ENCODE results near the gene SLC27A4.

SLC27A4 gene

GRCh38 chr9:128341435-128341849 lies 1.1 kb downstream of the SLC27A4 start:
- Histone ChIP-seq H2BK12ac (ENCODE audit: low read length in 2 of 2) (no peak overlapping the region), H3K27me3 (ENCODE audit: control insufficient read depth in 1 of 2, insufficient read depth in 1 of 2, low read length in 2 of 2) (no peaks in the 10 kb centered on the region), H3K4me3 (ENCODE audit: insufficient read depth in 1 of 2, low read depth in 1 of 2, low read length in 2 of 2) (peak overlapping the region in 1 of 2 experiments; percentile 89), H3K14ac (ENCODE audit: low read length in 2 of 2) (no peak overlapping the region), H3K36me3 (ENCODE audit: control insufficient read depth in 1 of 2, insufficient read depth in 2 of 2, low read depth in 1 of 2, low read length in 2 of 2) (peaks cover 33 to 38% of the 10 kb centered on the region in 2 experiments), H2AFZ (ENCODE audit: low read depth, low read length) (no peak overlapping the region), H3K79me1 (replicated peaks; ENCODE audit: low read length, poor library complexity, severe bottlenecking) (peaks cover 20% of the 10 kb centered on the region), H3K9ac (ENCODE audit: low read length) (peak overlapping the region; percentile 88), H3K18ac (ENCODE audit: low read depth in 1 of 2, low read length in 2 of 2) (no peak overlapping the region), H3K4ac (ENCODE audit: low read depth in 1 of 2, low read length in 2 of 2) (no peak overlapping the region), H3K23ac (ENCODE audit: low read length in 2 of 2) (no peak overlapping the region), H3K4me1 (ENCODE audit: control insufficient read depth, insufficient read depth, low read depth, low read length) (peaks cover 6% of the 10 kb centered on the region), H2BK5ac (ENCODE audit: low read depth, low read length, poor library complexity, severe bottlenecking) (no peak overlapping the region), H3K27ac (ENCODE audit: low read length, poor library complexity, severe bottlenecking) (no peak overlapping the region), H3K9me3 (ENCODE audit: control insufficient read depth, low read length) (no peaks in the 10 kb centered on the region), H3K4me2 (ENCODE audit: low read length, poor library complexity, severe bottlenecking) (peak overlapping the region; percentile 94), H2AK5ac (ENCODE audit: low read length, severe bottlenecking) (no peak overlapping the region), H2BK15ac (ENCODE audit: low read depth, poor library complexity, severe bottlenecking) (no peak overlapping the region), H2BK120ac (ENCODE audit: low read depth, low read length) (no peak overlapping the region), H4K91ac (ENCODE audit: low read length) (no peak overlapping the region), H4K8ac (ENCODE audit: low read length) (no peak overlapping the region)
- 32% methylated on average over 11 of the region's 13 CpGs for WGBS
- DNase-seq: peak; percentile 78

DNA sequence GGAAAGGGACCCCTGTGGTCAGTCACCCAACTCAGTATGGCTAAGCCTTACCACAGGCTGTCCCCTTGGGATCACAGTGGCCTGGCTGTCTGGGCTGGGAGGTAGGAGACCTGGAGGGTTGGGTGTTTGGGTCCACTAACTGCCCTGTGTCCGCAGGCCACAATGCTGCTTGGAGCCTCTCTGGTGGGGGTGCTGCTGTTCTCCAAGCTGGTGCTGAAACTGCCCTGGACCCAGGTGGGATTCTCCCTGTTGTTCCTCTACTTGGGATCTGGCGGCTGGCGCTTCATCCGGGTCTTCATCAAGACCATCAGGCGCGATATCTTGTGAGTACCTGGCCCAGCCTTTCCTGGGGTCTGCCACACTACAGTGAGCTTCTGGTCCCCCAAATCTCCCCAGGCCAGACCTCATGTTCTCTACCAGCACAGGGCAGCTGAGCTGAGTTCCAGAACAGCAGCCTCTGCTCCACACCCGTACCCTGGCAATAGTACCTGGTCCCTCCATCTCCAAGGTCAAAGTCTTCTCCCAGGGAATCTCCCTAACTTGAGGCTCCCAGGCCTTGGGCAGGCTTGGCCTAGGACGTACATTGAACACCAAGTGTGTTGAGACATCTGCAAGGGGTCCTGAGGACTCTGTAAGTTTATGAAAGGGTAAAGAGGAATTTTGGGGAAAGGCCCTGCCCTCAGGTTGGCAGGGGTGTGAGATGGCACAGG lies 2.8 kb downstream of the SLC27A4 start:
- Histone ChIP-seq H2BK5ac (ENCODE audit: low read depth, low read length, poor library complexity, severe bottlenecking) (no peak overlapping the region), H3K23ac (ENCODE audit: low read length in 2 of 2) (no peak overlapping the region), H2BK12ac (ENCODE audit: low read length in 2 of 2) (no peak overlapping the region), H4K8ac (ENCODE audit: low read length) (no peak overlapping the region), H4K91ac (ENCODE audit: low read length) (no peak overlapping the region), H3K9me3 (ENCODE audit: control insufficient read depth, low read length) (no peaks in the 10 kb centered on the region), H3K4me1 (ENCODE audit: control insufficient read depth, insufficient read depth, low read depth, low read length) (peaks cover 6% of the 10 kb centered on the region), H3K27me3 (ENCODE audit: control insufficient read depth in 1 of 2, insufficient read depth in 1 of 2, low read length in 2 of 2) (no peaks in the 10 kb centered on the region), H3K4me3 (ENCODE audit: insufficient read depth in 1 of 2, low read depth in 1 of 2, low read length in 2 of 2) (no peak overlapping the region), H2BK120ac (ENCODE audit: low read depth, low read length) (no peak overlapping the region), H3K27ac (ENCODE audit: low read length, poor library complexity, severe bottlenecking) (no peak overlapping the region), H3K4ac (ENCODE audit: low read depth in 1 of 2, low read length in 2 of 2) (no peak overlapping the region), H3K79me1 (replicated peaks; ENCODE audit: low read length, poor library complexity, severe bottlenecking) (peaks cover 23% of the 10 kb centered on the region), H2BK15ac (ENCODE audit: low read depth, poor library complexity, severe bottlenecking) (no peak overlapping the region), H3K9ac (ENCODE audit: low read length) (no peak overlapping the region), H2AFZ (ENCODE audit: low read depth, low read length) (no peak overlapping the region), H2AK5ac (ENCODE audit: low read length, severe bottlenecking) (no peak overlapping the region), H3K18ac (ENCODE audit: low read depth in 1 of 2, low read length in 2 of 2) (no peak overlapping the region), H3K14ac (ENCODE audit: low read length in 2 of 2) (no peak overlapping the region), H3K36me3 (ENCODE audit: control insufficient read depth in 1 of 2, insufficient read depth in 2 of 2, low read depth in 1 of 2, low read length in 2 of 2) (peaks cover 45 to 52% of the 10 kb centered on the region in 2 experiments), H3K4me2 (ENCODE audit: low read length, poor library complexity, severe bottlenecking) (no peak overlapping the region)
- no peak for DNase-seq
- 98% methylated on average over 8 of the region's 8 CpGs for WGBS

- DNase-seq: no peak
- Histone ChIP-seq H2AK5ac (ENCODE audit: low read length, severe bottlenecking) (no peak overlapping the region), H3K27ac (ENCODE audit: low read length, poor library complexity, severe bottlenecking) (no peak overlapping the region), H3K9me3 (ENCODE audit: control insufficient read depth, low read length) (no peaks in the 10 kb centered on the region), H3K9ac (ENCODE audit: low read length) (no peak overlapping the region), H2BK12ac (ENCODE audit: low read length in 2 of 2) (no peak overlapping the region), H3K79me1 (replicated peaks; ENCODE audit: low read length, poor library complexity, severe bottlenecking) (peaks cover 23% of the 10 kb centered on the region), H3K4me1 (ENCODE audit: control insufficient read depth, insufficient read depth, low read depth, low read length) (peaks cover 6% of the 10 kb centered on the region), H4K91ac (ENCODE audit: low read length) (no peak overlapping the region), H2BK5ac (ENCODE audit: low read depth, low read length, poor library complexity, severe bottlenecking) (no peak overlapping the region), H3K4me3 (ENCODE audit: insufficient read depth in 1 of 2, low read depth in 1 of 2, low read length in 2 of 2) (no peak overlapping the region), H3K14ac (ENCODE audit: low read length in 2 of 2) (no peak overlapping the region), H3K4me2 (ENCODE audit: low read length, poor library complexity, severe bottlenecking) (no peak overlapping the region), H2AFZ (ENCODE audit: low read depth, low read length) (no peak overlapping the region), H3K4ac (ENCODE audit: low read depth in 1 of 2, low read length in 2 of 2) (no peak overlapping the region), H2BK120ac (ENCODE audit: low read depth, low read length) (no peak overlapping the region), H3K27me3 (ENCODE audit: control insufficient read depth in 1 of 2, insufficient read depth in 1 of 2, low read length in 2 of 2) (no peaks in the 10 kb centered on the region), H2BK15ac (ENCODE audit: low read depth, poor library complexity, severe bottlenecking) (no peak overlapping the region), H3K36me3 (ENCODE audit: control insufficient read depth in 1 of 2, insufficient read depth in 2 of 2, low read depth in 1 of 2, low read length in 2 of 2) (peaks cover 52 to 59% of the 10 kb centered on the region in 2 experiments), H4K8ac (ENCODE audit: low read length) (no peak overlapping the region), H3K18ac (ENCODE audit: low read depth in 1 of 2, low read length in 2 of 2) (no peak overlapping the region), H3K23ac (ENCODE audit: low read length in 2 of 2) (no peak overlapping the region)
- 97% methylated on average over 4 of the region's 4 CpGs for WGBS
These were observed 3.5 kb downstream of the SLC27A4 start for GRCh38 chr9:128343855-128344254.

DNA sequence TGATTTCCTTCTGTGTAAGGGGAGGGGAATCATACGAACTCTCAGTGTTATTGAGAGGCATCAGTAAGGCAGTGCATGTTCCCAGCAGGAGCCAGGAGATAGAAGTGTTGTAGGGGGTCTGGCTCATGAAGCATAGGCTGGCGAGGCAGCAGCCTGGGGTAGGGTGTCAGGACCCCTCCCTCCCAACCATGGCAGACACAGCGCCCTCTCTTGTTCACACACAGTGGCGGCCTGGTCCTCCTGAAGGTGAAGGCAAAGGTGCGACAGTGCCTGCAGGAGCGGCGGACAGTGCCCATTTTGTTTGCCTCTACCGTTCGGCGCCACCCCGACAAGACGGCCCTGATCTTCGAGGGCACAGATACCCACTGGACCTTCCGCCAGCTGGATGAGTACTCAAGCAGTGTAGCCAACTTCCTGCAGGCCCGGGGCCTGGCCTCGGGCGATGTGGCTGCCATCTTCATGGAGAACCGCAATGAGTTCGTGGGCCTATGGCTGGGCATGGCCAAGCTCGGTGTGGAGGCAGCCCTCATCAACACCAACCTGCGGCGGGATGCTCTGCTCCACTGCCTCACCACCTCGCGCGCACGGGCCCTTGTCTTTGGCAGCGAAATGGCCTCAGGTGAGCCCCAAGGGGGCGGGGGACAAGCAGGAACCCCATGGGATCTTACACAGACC lies 4.7 kb downstream of the SLC27A4 start:
- no peak overlapping the region for H3K4me2 ChIP-seq (ENCODE audit: low read length, poor library complexity, severe bottlenecking)
- no peak overlapping the region for H3K14ac ChIP-seq (ENCODE audit: low read length in 2 of 2)
- WGBS: 96% methylated on average over 25 of the region's 28 CpGs
- H3K23ac ChIP-seq (ENCODE audit: low read length in 2 of 2): no peak overlapping the region
- H3K4me1 ChIP-seq (ENCODE audit: control insufficient read depth, insufficient read depth, low read depth, low read length): peaks cover 6% of the 10 kb centered on the region
- no peak overlapping the region for H3K18ac ChIP-seq (ENCODE audit: low read depth in 1 of 2, low read length in 2 of 2)
- H2BK15ac ChIP-seq (ENCODE audit: low read depth, poor library complexity, severe bottlenecking): no peak overlapping the region
- H2BK5ac ChIP-seq (ENCODE audit: low read depth, low read length, poor library complexity, severe bottlenecking): no peak overlapping the region
- peaks cover 64 to 70% of the 10 kb centered on the region in 2 experiments for H3K36me3 ChIP-seq (ENCODE audit: control insufficient read depth in 1 of 2, insufficient read depth in 2 of 2, low read depth in 1 of 2, low read length in 2 of 2)
- no peak overlapping the region for H2BK12ac ChIP-seq (ENCODE audit: low read length in 2 of 2)
- no peak overlapping the region for H2AK5ac ChIP-seq (ENCODE audit: low read length, severe bottlenecking)
- no peak overlapping the region for H3K27ac ChIP-seq (ENCODE audit: low read length, poor library complexity, severe bottlenecking)
- H3K9me3 ChIP-seq (ENCODE audit: control insufficient read depth, low read length): no peaks in the 10 kb centered on the region
- H3K27me3 ChIP-seq (ENCODE audit: control insufficient read depth in 1 of 2, insufficient read depth in 1 of 2, low read length in 2 of 2): no peaks in the 10 kb centered on the region
- no peak overlapping the region for H2AFZ ChIP-seq (ENCODE audit: low read depth, low read length)
- no peak overlapping the region for H3K9ac ChIP-seq (ENCODE audit: low read length)
- no peak overlapping the region for H3K4me3 ChIP-seq (ENCODE audit: insufficient read depth in 1 of 2, low read depth in 1 of 2, low read length in 2 of 2)
- DNase-seq: no peak
- no peak overlapping the region for H4K91ac ChIP-seq (ENCODE audit: low read length)
- H2BK120ac ChIP-seq (ENCODE audit: low read depth, low read length): no peak overlapping the region
- peaks cover 23% of the 10 kb centered on the region for H3K79me1 ChIP-seq (replicated peaks; ENCODE audit: low read length, poor library complexity, severe bottlenecking)
- no peak overlapping the region for H3K4ac ChIP-seq (ENCODE audit: low read depth in 1 of 2, low read length in 2 of 2)
- no peak overlapping the region for H4K8ac ChIP-seq (ENCODE audit: low read length)

All from mesenchymal stem cell (in vitro differentiated cells and primary cell).